Transverse colon (tissue), 4 donors: Measurements from ENCODE around the gene ANKRD44.

Source experiments
- EP300 ChIP-seq: sonication (generic); formaldehyde crosslinking; IDR thresholded peaks from one replicate; pipeline ENCODE4 v1.6.1; 2017; ENCODE audit warnings: antibody characterized with exemption, low read depth
- POLR2A ChIP-seq: fragments of 450-650 bp; IDR thresholded peaks from one replicate; pipeline ENCODE4 v1.6.1; 2016; ENCODE audit warnings: antibody characterized with exemption, mild to moderate bottlenecking, moderate library complexity
- POLR2AphosphoS5 ChIP-seq, 3 donors: sonication (generic); formaldehyde crosslinking; IDR thresholded peaks; one replicate each; pipeline ENCODE4 v1.6.1; 2016; ENCODE audit warnings: antibody characterized with exemption in 3 of 3
- TF ChIP-seq, protein P1 (sequence below), 5 experiments: fragments of 200-600 bp in 3 of 5; fragments of 450-650 bp in 2 of 5; sonication (generic) in 3 of 5; IDR thresholded peaks; 1 replicate in 2 of 5; 2 replicates in 3 of 5; pipeline ENCODE4 v1.5.1; 2016 to 2017; ENCODE audit warnings: antibody characterized with exemption in 5 of 5, inconsistent platforms in 3 of 5, mild to moderate bottlenecking in 2 of 5, moderate library complexity in 1 of 5

DNA sequence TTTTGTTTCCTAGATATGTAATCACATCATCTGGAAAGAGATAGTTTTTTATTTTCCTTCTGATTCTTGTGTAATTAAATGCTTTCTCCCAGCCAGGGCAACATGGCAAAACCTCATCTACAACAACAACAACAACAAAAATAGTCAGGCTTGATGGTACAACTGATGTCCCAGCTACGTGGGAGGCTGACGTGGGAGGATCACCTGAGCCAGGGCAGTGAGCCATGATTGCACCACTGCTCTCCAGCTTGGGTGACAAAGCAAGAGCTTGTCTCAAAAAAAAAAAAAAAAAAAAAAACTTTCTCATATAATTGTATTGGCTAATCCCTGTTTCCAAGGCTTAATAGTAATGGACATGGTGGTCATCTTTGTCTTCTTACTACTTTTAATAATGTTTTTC lies 357.6 kb downstream of the ANKRD44 start:
- TF ChIP-seq, protein P1, sequence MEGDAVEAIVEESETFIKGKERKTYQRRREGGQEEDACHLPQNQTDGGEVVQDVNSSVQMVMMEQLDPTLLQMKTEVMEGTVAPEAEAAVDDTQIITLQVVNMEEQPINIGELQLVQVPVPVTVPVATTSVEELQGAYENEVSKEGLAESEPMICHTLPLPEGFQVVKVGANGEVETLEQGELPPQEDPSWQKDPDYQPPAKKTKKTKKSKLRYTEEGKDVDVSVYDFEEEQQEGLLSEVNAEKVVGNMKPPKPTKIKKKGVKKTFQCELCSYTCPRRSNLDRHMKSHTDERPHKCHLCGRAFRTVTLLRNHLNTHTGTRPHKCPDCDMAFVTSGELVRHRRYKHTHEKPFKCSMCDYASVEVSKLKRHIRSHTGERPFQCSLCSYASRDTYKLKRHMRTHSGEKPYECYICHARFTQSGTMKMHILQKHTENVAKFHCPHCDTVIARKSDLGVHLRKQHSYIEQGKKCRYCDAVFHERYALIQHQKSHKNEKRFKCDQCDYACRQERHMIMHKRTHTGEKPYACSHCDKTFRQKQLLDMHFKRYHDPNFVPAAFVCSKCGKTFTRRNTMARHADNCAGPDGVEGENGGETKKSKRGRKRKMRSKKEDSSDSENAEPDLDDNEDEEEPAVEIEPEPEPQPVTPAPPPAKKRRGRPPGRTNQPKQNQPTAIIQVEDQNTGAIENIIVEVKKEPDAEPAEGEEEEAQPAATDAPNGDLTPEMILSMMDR (IDR thresholded peaks at IDR 0.05): no peak
- TF ChIP-seq POLR2AphosphoS5 (IDR thresholded peaks at IDR 0.05) (no peak), POLR2A (no peak), EP300 (no peak)
